Fibroblast of villous mesenchyme (primary cell): ENCODE measurements around the gene SOS1. TPM values are rescaled to one million over a fixed set of nuclear protein-coding genes. Genes with fewer than 3 reads are reported as not detected.

Experiments
- DNase-seq: peaks from one replicate; pipeline ENCODE4 v3.0.0-alpha.2; 2010; ENCODE audit warnings: low read depth
- H3K4me3 ChIP-seq: 2 replicates; pipeline ENCODE4 v1.5.1; 2011; ENCODE audit warnings: low read depth, mild to moderate bottlenecking, low read length
- total RNA-seq: library from RNA; depleted of rRNA; stranded (reverse); fragments of >200 nt; gene quantifications from 2 replicates; pipeline ENCODE4 v1.2.3, GENCODE V29; 2012
- TF ChIP-seq, protein P1 (sequence below): IDR thresholded peaks from 2 replicates; pipeline ENCODE4 v1.5.1; 2012; ENCODE audit warnings: low read depth, mild to moderate bottlenecking, low read length; ENCODE audit not compliant: insufficient read depth

SOS1 gene
- total RNA-seq, 1 donor, result 21.2 TPM

DNA sequence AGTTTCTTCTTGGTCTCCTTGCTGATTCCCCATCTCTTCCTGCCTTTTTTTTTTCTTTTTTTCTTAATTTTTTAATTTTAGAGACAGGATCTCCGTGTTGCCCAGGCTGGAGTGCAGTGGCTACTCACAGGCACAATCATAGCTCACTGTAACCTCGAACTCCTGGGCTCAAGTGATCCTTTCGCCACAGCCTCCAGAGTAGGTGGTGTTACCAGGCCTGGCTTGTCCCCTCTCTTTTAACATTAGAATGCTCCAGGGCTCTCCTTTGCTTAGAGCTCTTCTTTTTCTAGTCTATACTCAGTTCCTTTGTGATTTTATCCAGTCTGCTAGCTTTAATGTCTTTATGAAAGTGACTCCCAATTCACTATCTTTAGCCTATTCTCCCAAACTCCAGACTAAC lies 141.9 kb downstream of the SOS1 start:
- no peak overlapping the region for H3K4me3 ChIP-seq
- TF ChIP-seq, protein P1, sequence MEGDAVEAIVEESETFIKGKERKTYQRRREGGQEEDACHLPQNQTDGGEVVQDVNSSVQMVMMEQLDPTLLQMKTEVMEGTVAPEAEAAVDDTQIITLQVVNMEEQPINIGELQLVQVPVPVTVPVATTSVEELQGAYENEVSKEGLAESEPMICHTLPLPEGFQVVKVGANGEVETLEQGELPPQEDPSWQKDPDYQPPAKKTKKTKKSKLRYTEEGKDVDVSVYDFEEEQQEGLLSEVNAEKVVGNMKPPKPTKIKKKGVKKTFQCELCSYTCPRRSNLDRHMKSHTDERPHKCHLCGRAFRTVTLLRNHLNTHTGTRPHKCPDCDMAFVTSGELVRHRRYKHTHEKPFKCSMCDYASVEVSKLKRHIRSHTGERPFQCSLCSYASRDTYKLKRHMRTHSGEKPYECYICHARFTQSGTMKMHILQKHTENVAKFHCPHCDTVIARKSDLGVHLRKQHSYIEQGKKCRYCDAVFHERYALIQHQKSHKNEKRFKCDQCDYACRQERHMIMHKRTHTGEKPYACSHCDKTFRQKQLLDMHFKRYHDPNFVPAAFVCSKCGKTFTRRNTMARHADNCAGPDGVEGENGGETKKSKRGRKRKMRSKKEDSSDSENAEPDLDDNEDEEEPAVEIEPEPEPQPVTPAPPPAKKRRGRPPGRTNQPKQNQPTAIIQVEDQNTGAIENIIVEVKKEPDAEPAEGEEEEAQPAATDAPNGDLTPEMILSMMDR, result no peak
- DNase-seq, result no peak

DNA sequence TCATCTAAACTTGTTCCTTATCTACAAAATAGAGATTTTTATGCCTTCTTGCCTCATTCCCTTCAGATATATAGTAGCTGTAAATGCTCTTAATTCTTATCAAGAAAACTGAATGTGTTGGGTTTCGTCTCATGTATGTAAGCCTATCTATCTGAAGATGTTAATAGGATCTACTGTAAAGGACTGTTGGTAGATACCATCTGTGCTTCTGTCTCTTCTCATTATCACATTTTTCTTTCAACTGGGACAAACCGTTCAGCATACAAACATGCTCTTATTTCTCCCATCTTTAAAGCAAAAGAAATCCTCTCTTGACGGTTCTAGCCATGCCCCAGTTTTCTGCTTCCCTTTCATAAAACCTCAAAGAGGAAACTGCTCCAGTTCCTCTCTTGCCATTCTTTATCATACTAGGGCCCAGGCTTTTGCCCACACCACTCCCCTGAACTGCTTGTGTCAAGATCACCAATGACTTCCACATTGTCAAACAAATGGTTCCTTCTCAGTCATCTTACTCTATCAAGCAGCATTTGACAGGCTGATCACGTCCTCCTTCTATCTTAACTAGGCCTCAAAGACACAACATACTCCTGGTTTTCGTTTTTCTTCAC lies 142.5 kb downstream of the SOS1 start:
- no peak for DNase-seq
- no peak overlapping the region for H3K4me3 ChIP-seq
- TF ChIP-seq, protein P1, result no peak

DNA sequence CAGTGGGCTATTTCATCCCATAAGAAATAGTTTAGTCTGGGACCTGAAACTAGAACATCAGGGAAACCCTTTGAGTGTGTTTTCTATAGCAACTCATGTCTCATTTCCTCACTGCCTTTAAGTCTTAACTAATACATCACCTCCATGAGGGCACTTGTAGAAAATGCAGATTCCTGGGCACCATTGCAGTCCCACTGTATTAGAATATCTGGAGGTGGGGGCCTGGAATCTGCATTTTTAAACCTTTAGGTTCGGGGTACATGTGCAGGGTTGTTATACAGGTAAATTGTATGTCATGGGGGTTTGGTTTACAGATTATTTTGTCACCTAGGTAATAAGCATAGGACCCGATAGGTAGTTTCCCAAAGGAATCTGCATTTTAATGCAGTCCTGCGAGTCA lies 143.8 kb downstream of the SOS1 start:
- DNase-seq, result no peak
- TF ChIP-seq, protein P1, result no peak
- H3K4me3 ChIP-seq, result no peak overlapping the region

DNA sequence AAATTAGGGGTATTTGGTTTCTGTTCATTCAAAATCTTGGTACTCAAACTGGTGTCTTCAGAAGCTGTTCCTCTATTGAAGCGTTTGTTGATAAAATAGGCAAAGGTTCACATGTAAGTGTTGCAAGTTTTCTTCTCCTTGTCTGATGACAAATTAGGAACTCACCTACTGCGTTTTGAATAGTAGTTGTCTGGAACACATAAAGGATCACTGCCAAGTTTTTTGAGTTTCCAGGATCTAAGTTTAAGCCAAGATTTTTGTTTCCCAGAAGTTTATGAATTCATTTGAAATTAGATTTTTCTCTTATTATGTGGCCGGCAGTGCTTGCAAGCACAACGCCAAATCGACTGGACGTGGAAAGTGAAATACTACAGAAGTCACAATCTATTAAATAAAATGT lies 145.8 kb downstream of the SOS1 start:
- TF ChIP-seq, protein P1, result no peak
- no peak for DNase-seq
- no peak overlapping the region for H3K4me3 ChIP-seq

DNA sequence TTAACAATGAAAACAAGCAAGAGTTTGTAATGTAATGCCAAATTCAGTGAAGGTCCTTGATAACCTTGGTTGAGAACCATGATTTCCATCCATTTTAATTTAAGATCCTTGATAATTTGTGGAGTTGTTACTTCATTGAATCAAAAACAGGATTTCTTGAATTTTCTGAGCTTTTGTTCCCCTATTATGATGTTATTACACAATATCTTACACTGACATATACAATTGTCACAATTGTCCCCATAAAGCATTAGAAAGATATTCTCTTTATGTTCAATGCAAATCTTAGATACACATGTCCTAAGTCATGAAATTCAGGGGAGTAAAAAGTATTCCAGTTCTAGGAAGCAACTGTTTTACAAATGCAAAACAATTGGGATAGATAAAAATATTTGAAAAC lies 147.6 kb downstream of the SOS1 start:
- no peak overlapping the region for H3K4me3 ChIP-seq
- no peak for DNase-seq
- TF ChIP-seq, protein P1, result no peak

DNA sequence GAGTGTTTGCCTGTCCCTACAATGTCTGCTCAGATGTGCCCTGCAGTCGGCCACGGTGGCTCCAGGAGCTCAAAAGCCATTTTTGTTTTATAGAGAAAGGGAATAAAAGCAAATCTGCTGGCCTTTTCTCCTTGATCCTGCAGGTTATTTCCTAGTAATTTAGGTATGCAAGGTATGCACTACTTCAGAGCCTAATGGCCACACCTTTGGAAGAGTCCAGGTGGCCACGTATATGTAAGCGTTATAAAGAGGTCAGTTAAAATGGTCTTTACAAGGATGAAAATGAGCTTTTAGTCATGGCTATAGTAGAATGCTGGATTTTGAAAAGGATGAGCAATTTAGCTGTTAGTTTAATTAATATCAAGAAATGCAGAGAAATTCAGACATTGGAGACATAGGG lies 149.5 kb downstream of the SOS1 start:
- no peak overlapping the region for H3K4me3 ChIP-seq
- TF ChIP-seq, protein P1, result no peak
- no peak for DNase-seq

DNA sequence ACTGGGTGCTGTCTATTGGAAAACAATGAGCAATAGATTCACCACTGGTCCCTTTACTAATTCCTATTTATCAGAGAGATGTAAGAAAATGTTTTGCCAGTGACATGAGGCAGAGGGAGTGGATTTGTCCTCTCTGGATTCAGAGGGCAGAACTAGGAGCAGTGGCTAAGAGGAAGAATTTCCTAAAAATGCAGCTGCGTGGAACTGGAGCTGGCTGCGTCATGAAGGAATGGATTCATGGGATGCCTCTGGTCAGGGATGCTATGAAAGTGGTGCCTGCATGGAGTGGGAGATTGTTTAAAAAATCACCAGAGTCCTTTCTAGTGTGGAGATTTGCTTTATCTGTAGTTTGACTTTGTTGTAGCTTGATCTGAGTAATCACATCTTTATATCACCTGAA lies 152.8 kb downstream of the SOS1 start:
- TF ChIP-seq, protein P1, result no peak
- H3K4me3 ChIP-seq, result no peak overlapping the region
- DNase-seq, result no peak
